ENCODE results near the gene MRPL21. TPM values are rescaled to one million over a fixed set of nuclear protein-coding genes. Genes with fewer than 3 reads are reported as not detected.
A peak's percentile ranks its signal among the peaks of the same experiment; 100 is the strongest.

Gene MRPL21
- total RNA-seq, 1 donor from 2014 or later: 31.5 TPM

DNA sequence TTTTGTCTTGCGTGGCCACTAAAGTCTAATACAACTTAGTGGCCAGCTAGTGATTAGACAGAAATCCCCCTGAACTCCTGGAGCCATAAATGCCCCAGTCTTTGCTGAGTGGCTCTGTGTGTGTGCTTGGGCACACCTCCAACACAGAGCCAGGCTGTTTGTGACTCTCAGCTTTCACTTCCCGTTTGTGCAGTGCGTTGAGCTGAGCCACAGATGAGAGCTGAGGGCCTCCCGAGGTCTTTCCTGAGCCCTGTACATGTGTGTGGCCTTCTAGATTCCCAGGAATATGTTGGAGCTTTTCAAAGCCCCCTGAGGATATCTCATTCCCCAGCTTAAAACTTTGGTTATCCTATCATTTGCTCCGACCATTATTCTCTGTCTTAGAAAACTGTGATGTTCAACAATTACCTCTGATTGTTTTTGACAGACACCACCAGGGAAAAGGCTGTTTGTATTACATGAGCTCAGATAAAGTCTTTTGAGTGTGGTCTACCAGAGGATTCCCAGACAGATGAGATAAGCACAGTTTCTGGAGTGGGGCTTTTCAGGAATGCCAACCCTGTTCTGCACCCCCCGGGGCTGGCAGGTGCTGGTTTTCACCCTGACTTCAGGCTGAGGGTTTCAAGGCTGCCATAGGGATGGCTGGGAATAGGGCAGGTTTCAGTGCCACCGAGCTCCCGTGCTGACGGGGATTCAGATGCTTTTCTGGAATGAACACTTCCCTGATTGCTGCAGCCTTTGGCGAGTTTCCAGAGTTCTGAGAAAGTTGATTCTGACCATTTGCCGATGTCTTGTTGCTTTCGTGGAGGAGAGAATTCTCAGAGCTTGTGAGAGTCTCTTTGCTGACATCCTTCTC, 23.9 kb upstream of the MRPL21 start:
- Mint-ChIP-seq H3K4me3 (ENCODE audit: unreplicated experiment) (no peak overlapping the region), H3K27me3 (ENCODE audit: low read depth) (no peaks in the 10 kb centered on the region), H3K4me1 (ENCODE audit: low read depth) (peaks cover 5% of the 10 kb centered on the region), H3K9me3 (ENCODE audit: low read depth) (peaks cover 17% of the 10 kb centered on the region), H3K27ac (ENCODE audit: unreplicated experiment) (no peak overlapping the region), H3K36me3 (ENCODE audit: low read depth) (peaks cover 54% of the 10 kb centered on the region)
- DNase-seq (ENCODE audit: low spot score): peak; percentile 29
- TF ChIP-seq, protein P1, sequence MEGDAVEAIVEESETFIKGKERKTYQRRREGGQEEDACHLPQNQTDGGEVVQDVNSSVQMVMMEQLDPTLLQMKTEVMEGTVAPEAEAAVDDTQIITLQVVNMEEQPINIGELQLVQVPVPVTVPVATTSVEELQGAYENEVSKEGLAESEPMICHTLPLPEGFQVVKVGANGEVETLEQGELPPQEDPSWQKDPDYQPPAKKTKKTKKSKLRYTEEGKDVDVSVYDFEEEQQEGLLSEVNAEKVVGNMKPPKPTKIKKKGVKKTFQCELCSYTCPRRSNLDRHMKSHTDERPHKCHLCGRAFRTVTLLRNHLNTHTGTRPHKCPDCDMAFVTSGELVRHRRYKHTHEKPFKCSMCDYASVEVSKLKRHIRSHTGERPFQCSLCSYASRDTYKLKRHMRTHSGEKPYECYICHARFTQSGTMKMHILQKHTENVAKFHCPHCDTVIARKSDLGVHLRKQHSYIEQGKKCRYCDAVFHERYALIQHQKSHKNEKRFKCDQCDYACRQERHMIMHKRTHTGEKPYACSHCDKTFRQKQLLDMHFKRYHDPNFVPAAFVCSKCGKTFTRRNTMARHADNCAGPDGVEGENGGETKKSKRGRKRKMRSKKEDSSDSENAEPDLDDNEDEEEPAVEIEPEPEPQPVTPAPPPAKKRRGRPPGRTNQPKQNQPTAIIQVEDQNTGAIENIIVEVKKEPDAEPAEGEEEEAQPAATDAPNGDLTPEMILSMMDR (IDR thresholded peaks at IDR 0.05): no peak

DNA sequence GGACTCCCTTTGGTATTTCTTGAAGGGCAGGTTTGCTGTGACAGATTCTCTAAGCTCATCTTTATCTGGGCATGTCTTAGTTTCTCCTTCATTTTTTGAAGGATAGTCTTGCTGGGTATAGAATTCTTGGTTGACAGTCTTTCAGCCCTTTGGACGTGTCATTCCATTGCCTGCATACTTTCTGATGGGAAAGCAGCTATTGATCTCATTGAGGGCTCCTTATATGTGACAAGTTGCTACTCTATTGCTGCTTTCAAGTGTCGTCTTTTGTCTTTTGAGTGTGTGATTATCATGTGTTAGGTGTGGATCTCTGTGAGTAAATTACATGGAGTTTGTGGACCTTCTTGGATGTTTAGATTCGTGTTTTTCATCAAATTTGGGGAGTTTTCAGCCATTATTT, 22.0 kb upstream of the MRPL21 start:
- H3K4me1 Mint-ChIP-seq (ENCODE audit: low read depth): peaks cover 5% of the 10 kb centered on the region

DNA sequence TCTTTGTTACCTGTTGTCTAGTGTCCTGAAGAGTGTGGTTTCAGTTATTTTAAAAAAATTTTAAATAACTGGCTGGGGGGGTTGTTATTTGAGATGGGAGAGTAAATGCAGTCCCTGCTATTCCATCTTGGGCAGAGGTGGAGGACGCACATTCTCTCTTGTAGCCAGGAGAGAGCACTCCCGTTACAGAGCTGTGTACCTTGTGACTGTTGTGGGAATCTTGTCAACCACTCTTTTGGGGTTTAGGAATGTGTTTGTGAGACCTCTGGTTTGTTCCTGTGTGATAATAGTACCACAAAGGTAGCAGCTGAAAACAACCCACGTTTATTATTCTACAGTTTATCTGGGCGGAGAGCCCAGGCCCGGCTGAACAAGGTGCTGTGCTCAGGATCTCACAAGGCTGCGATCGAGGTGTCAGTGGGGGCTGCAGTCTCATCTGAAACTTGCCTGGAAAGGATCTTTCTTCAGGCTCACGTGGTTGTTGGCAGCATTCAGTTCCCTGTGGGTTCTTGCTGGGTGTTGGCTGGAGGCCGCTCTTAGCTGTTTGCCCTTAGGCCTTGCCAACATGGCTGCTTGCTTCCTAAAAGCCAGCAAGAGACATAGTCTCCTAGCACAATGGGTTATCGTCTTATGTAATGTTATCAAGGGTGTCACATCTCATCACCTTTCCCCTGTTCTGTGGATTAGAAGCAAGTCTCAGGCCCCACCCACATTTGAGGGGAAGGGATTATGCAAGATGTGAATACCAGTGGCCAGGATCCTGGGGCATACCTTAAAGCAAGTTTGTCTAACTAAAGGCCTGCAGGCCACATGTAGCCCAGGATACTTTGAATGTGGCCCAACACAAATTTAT, 20.7 kb upstream of the MRPL21 start:
- no peak overlapping the region for H3K4me3 Mint-ChIP-seq (ENCODE audit: unreplicated experiment)
- DNase-seq (ENCODE audit: low spot score): peak; percentile 33
- H3K9me3 Mint-ChIP-seq (ENCODE audit: low read depth): peaks cover 17% of the 10 kb centered on the region
- H3K4me1 Mint-ChIP-seq (ENCODE audit: low read depth): peaks cover 5% of the 10 kb centered on the region
- TF ChIP-seq, protein P1 (IDR thresholded peaks at IDR 0.05): no peak
- no peaks in the 10 kb centered on the region for H3K27me3 Mint-ChIP-seq (ENCODE audit: low read depth)
- no peak overlapping the region for H3K27ac Mint-ChIP-seq (ENCODE audit: unreplicated experiment)
- H3K36me3 Mint-ChIP-seq (ENCODE audit: low read depth): peaks cover 55% of the 10 kb centered on the region

More for the DNA sequence above, 22.0 kb upstream of the MRPL21 start:
- Mint-ChIP-seq H3K27ac (ENCODE audit: unreplicated experiment) (no peak overlapping the region), H3K4me3 (ENCODE audit: unreplicated experiment) (no peak overlapping the region), H3K36me3 (ENCODE audit: low read depth) (peaks cover 57% of the 10 kb centered on the region), H3K9me3 (ENCODE audit: low read depth) (peaks cover 17% of the 10 kb centered on the region), H3K27me3 (ENCODE audit: low read depth) (no peaks in the 10 kb centered on the region)
- DNase-seq (ENCODE audit: low spot score): no peak
- TF ChIP-seq, protein P1 (IDR thresholded peaks at IDR 0.05): no peak

DNA sequence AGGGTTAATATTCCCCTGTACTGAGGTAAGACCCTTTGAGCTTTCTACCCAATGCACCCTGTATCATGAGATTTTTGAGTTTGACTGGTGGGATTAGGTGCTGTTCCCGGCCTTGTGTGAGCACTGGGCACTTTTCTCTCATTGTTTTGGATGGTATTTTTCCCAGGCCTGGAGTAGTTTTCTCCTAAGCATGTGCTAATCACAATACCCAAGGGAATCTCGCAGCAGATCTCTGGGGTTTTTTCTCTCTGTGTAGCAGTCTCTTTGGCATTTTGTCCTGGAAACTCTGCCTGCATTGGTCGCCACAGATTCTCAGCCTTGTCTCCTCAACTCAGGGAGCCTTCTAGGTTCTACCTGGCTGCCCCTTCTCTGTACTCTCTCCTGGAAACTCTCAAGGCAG, 20.0 kb upstream of the MRPL21 start:
- TF ChIP-seq, protein P1 (IDR thresholded peaks at IDR 0.05): no peak

GRCh38 chr11:68916439-68916838, 12.8 kb upstream of the MRPL21 start:
- peak; percentile 77 for DNase-seq (ENCODE audit: low spot score)
- Mint-ChIP-seq H3K27ac (ENCODE audit: unreplicated experiment) (no peak overlapping the region), H3K27me3 (ENCODE audit: low read depth) (no peaks in the 10 kb centered on the region), H3K4me1 (ENCODE audit: low read depth) (no peaks in the 10 kb centered on the region), H3K4me3 (ENCODE audit: unreplicated experiment) (no peak overlapping the region), H3K9me3 (ENCODE audit: low read depth) (no peaks in the 10 kb centered on the region), H3K36me3 (ENCODE audit: low read depth) (peaks cover 45% of the 10 kb centered on the region)
- TF ChIP-seq, protein P1 (IDR thresholded peaks at IDR 0.05): no peak

More for the DNA sequence above, 20.0 kb upstream of the MRPL21 start:
- Mint-ChIP-seq H3K36me3 (ENCODE audit: low read depth) (peaks cover 56% of the 10 kb centered on the region), H3K27ac (ENCODE audit: unreplicated experiment) (no peak overlapping the region), H3K9me3 (ENCODE audit: low read depth) (peaks cover 17% of the 10 kb centered on the region), H3K27me3 (ENCODE audit: low read depth) (no peaks in the 10 kb centered on the region), H3K4me3 (ENCODE audit: unreplicated experiment) (no peak overlapping the region), H3K4me1 (ENCODE audit: low read depth) (peaks cover 5% of the 10 kb centered on the region)
- DNase-seq (ENCODE audit: low spot score): no peak

Data from chondrocyte (in vitro differentiated cells).